NCI-H1694 (cell line): ENCODE measurements around the gene SMIM8.

Source experiments
- DNase-seq: peaks from one replicate; lab custom pipeline; 2025; lab: John Stamatoyannopoulos, UW

SMIM8 gene

GRCh38 chr6:87391334-87391733 lies 68.9 kb downstream of the SMIM8 start:
- DNase-seq = peak; percentile 3
